HepG2 (cell line): ENCODE measurements around the gene RECQL. TPM values are rescaled to one million over a fixed set of nuclear protein-coding genes. Genes with fewer than 3 reads are reported as not detected.

Experiments
- ATAC-seq: fragments of 200-7000 bp; cut with Tn5 transposase; 3 replicates; pipeline ENCODE4 v1.9.1; 2020; ENCODE audit warnings: mild to moderate bottlenecking, moderate library complexity
- BruUV-seq: library from RNA; stranded (reverse); fragments of 400-500 nt; replicated peaks from 2 replicates; lab custom pipeline; 2021; lab: Mats Ljungman, UMichigan
- CTCF ChIA-PET: fragments of 300-600 bp; formaldehyde crosslinking; extraction: SDS; loops from one replicate; lab custom pipeline; 2021; ENCODE audit warnings: low total read pairs, inconsistent platforms, low intra/inter-chr PET ratio; lab: Yijun Ruan, JAX
- POLR2A ChIA-PET: fragments of 350-600 bp; sonication (Branson Sonifier 250); formaldehyde crosslinking; loops from one replicate; lab custom pipeline; 2020; ENCODE audit warnings: antibody characterized with exemption, inconsistent platforms; lab: Yijun Ruan, JAX
- DNase-seq: peaks from one replicate; pipeline ENCODE4 v3.0.0-alpha.2; 2015; ENCODE audit warnings: low spot score
- FAIRE-seq: peaks from 3 replicates; lab custom pipeline; 2011; peaks lifted over from hg19 to GRCh38; lab: Jason Lieb, UNC
- H2AFZ ChIP-seq: one replicate; pipeline ENCODE4 v1.6.1; 2011; ENCODE audit warnings: low read length, inconsistent platforms
- H3K27ac ChIP-seq: fragments of 300-600 bp; 3 replicates; pipeline ENCODE4 v1.8.0; 2011; ENCODE audit warnings: mixed run types, mild to moderate bottlenecking, mixed read lengths, low read length, inconsistent platforms; ENCODE audit not compliant: insufficient read depth; ENCODE audit errors: extremely low read length
- H3K27me3 ChIP-seq, 2 experiments: fragments of 200-600 bp in 1 of 2; 2 replicates in 1 of 2; 3 replicates in 1 of 2; pipeline versions ENCODE4 v1.6.0 to v1.8.0; 2011; ENCODE audit warnings: low read length in 2 of 2, mild to moderate bottlenecking in 2 of 2, moderate library complexity in 2 of 2, inconsistent platforms in 1 of 2; ENCODE audit not compliant: insufficient read depth in 2 of 2, control insufficient read depth in 1 of 2
- H3K36me3 ChIP-seq, 2 experiments: fragments of 200-600 bp in 1 of 2; replicated peaks in 1 of 2; 2 replicates in 1 of 2; 3 replicates in 1 of 2; pipeline versions ENCODE4 v1.5.1 to v1.8.0; 2011; ENCODE audit warnings: low read length in 2 of 2, inconsistent platforms in 1 of 2; ENCODE audit not compliant: insufficient read depth in 2 of 2, control insufficient read depth in 1 of 2
- H3K4me1 ChIP-seq: 2 replicates; pipeline ENCODE4 v1.5.1; 2012; ENCODE audit warnings: low read length, inconsistent platforms; ENCODE audit not compliant: insufficient read depth
- H3K4me2 ChIP-seq: 2 replicates; pipeline ENCODE4 v1.6.0; 2011; ENCODE audit warnings: low read depth, low read length, inconsistent platforms
- H3K4me3 ChIP-seq, 3 experiments: fragments of 200-600 bp in 1 of 3; sonication (generic), shearing (Covaris generic) in 1 of 3; replicated peaks in 1 of 3; 2 replicates each; pipeline ENCODE4 v1.5.1; 2011 to 2016; ENCODE audit warnings: low read length in 3 of 3, inconsistent platforms in 2 of 3, low read depth in 2 of 3, mild to moderate bottlenecking in 2 of 3, control low read depth in 1 of 3, mixed read lengths in 1 of 3; ENCODE audit not compliant: insufficient read depth in 1 of 3
- H3K79me2 ChIP-seq: one replicate; pipeline ENCODE4 v1.6.1; 2011; ENCODE audit warnings: low read length, inconsistent platforms; ENCODE audit not compliant: insufficient read depth
- H3K9ac ChIP-seq: 2 replicates; pipeline ENCODE4 v1.6.0; 2011; ENCODE audit warnings: mild to moderate bottlenecking, low read depth, low read length, inconsistent platforms; ENCODE audit not compliant: insufficient read depth
- H3K9me3 ChIP-seq: 2 replicates; pipeline ENCODE4 v1.5.1; 2012; ENCODE audit warnings: mild to moderate bottlenecking, low read length
- H4K20me1 ChIP-seq: 2 replicates; pipeline ENCODE4 v1.6.0; 2011; ENCODE audit warnings: inconsistent platforms, mild to moderate bottlenecking, low read length, moderate library complexity; ENCODE audit not compliant: insufficient read depth
- BORCS8-MEF2B ChIP-seq: sonication (generic); formaldehyde crosslinking; IDR thresholded peaks from 2 replicates; pipeline ENCODE4 v1.8.0; 2022; ENCODE audit warnings: mild to moderate bottlenecking, missing genetic modification reagents
- FOXK1 ChIP-seq: sonication (generic); formaldehyde crosslinking; IDR thresholded peaks from 2 replicates; pipeline ENCODE4 v1.4.0; 2020; ENCODE audit warnings: low read depth, missing genetic modification reagents, borderline replicate concordance
- FOXO1 ChIP-seq: sonication (generic); formaldehyde crosslinking; IDR thresholded peaks from 2 replicates; pipeline ENCODE4 v1.4.0; 2020; ENCODE audit warnings: missing genetic modification reagents
- GPN1 ChIP-seq: sonication (generic); formaldehyde crosslinking; IDR thresholded peaks from 2 replicates; pipeline ENCODE4 v1.5.1; 2020; ENCODE audit warnings: missing genetic modification reagents, borderline replicate concordance
- MTERF4 ChIP-seq: sonication (generic); formaldehyde crosslinking; IDR thresholded peaks from 2 replicates; pipeline ENCODE4 v1.8.0; 2023; ENCODE audit warnings: mild to moderate bottlenecking, missing genetic modification reagents
- NCOA5 ChIP-seq: sonication (generic); formaldehyde crosslinking; IDR thresholded peaks from 2 replicates; pipeline ENCODE4 v1.4.0; 2020; ENCODE audit warnings: missing genetic modification reagents
- NR2F2 ChIP-seq: IDR thresholded peaks from 2 replicates; pipeline ENCODE4 v1.6.1; 2012; ENCODE audit warnings: low read depth, inconsistent platforms, borderline replicate concordance
- SNAPC4 ChIP-seq: sonication (generic); formaldehyde crosslinking; IDR thresholded peaks from 2 replicates; pipeline ENCODE4 v1.4.0; 2020; ENCODE audit warnings: mild to moderate bottlenecking, missing genetic modification reagents
- STAG1 ChIP-seq: sonication (generic); formaldehyde crosslinking; IDR thresholded peaks from 2 replicates; pipeline ENCODE4 v1.4.0; 2020; ENCODE audit warnings: missing genetic modification reagents
- TP53 ChIP-seq: sonication (generic); formaldehyde crosslinking; conservative IDR thresholded peaks from 2 replicates; pipeline ENCODE4 v1.4.0; 2020; ENCODE audit warnings: missing genetic modification reagents
- ZBTB49 ChIP-seq: sonication (generic); formaldehyde crosslinking; IDR thresholded peaks from 2 replicates; pipeline ENCODE4 v1.4.0; 2020; ENCODE audit warnings: missing genetic modification reagents, borderline replicate concordance
- ZNF430 ChIP-seq: sonication (generic); formaldehyde crosslinking; IDR thresholded peaks from 2 replicates; pipeline ENCODE4 v1.9.0; 2021; ENCODE audit warnings: mild to moderate bottlenecking, missing genetic modification reagents
- ZNF772 ChIP-seq: sonication (generic); formaldehyde crosslinking; IDR thresholded peaks from 2 replicates; pipeline ENCODE4 v1.5.0; 2020; ENCODE audit warnings: mild to moderate bottlenecking, missing genetic modification reagents
- ZNF784 ChIP-seq: sonication (generic); formaldehyde crosslinking; IDR thresholded peaks from 2 replicates; pipeline ENCODE4 v1.5.1; 2020; ENCODE audit warnings: missing genetic modification reagents, mild to moderate bottlenecking, borderline replicate concordance
- ZSCAN9 ChIP-seq: IDR thresholded peaks from 2 replicates; pipeline ENCODE4 v1.6.1; 2016; ENCODE audit warnings: borderline replicate concordance
- WGBS: methylation state at CpG from one replicate; pipeline ENCODE4 v1.1.6; 2017; ENCODE audit warnings: low lambda C conversion rate; 5-methylcytosine and 5-hydroxymethylcytosine counted together
- in situ Hi-C: cut with HindIII; loops from 2 replicates; pipeline ENCODE4 v1.10.0; 2017; ENCODE audit warnings: low pct_unique_long_range_greater_than_20kb; ENCODE audit not compliant: extremely low pct_ligation_motif_present
- intact Hi-C: fragments of 100-400 bp; cut with micrococcal nuclease; formaldehyde crosslinking; loops from one replicate; pipeline ENCODE4 v1.10.0; 2022; ENCODE audit not compliant: unreplicated experiment
- polyA plus RNA-seq, 8 experiments: library from polyadenylated mRNA; depleted of rRNA in 3 of 8; stranded (reverse) in 7 of 8; unstranded in 1 of 8; fragments of >200 nt; fragmentation: Illumina TruSeq in 4 of 8; extraction: Trizol in 4 of 8; gene quantifications; 2 replicates each; pipeline versions ENCODE4 v1.2.1 to v1.2.3, GENCODE V29; 2011 to 2016; ENCODE audit warnings: low read depth in 4 of 8, missing spikeins in 1 of 8, mixed read lengths in 1 of 8; ENCODE audit not compliant: insufficient read depth in 1 of 8
- total RNA-seq, 5 experiments: library from RNA; depleted of rRNA; stranded (reverse); fragments of >200 nt; fragmentation: Illumina TruSeq; extraction: Trizol; gene quantifications; 2 replicates each; pipeline ENCODE4 v1.2.3, GENCODE V29; 2016; ENCODE audit warnings: low read depth in 1 of 5

Gene RECQL
- total and polyA plus RNA-seq, 2 of the 13 experiments (the other 11 are each of a cell fraction or from before 2014, with no cell fraction given) = 7.2 to 41.5 TPM

- H3K4me2 ChIP-seq = no peak overlapping the region
- whole genome bisulfite sequencing = 65% methylated on average over 6 of the region's 6 CpGs
- no peak overlapping the region for H2AFZ ChIP-seq
- H4K20me1 ChIP-seq = no peaks in the 10 kb centered on the region
- ChIA-PET CTCF (no interaction called here), POLR2A (no interaction called here)
- no peaks in the 10 kb centered on the region for H3K9me3 ChIP-seq
- DNase-seq (no peak), FAIRE-seq (no peak), ATAC-seq (no peak)
- no peaks in the 10 kb centered on the region for H3K79me2 ChIP-seq
- intact Hi-C loops = no loop called here
- H3K4me1 ChIP-seq = no peaks in the 10 kb centered on the region
- BruUV-seq = no TSS peak
- no peaks in the 10 kb centered on the region for H3K36me3 ChIP-seq
- no peak overlapping the region for H3K9ac ChIP-seq
- TF ChIP-seq NCOA5 = no peak
- TF ChIP-seq ZNF430 = no peak
- no peak for TF ChIP-seq SNAPC4 (CRISPR knock-in tag)
- TF ChIP-seq NR2F2 = no peak
- no peak for TF ChIP-seq FOXO1 (CRISPR knock-in tag)
- no peak for TF ChIP-seq ZNF772 (CRISPR knock-in tag)
- no peak for TF ChIP-seq ZSCAN9 (CRISPR knock-in tag)
- no peak for TF ChIP-seq GPN1 (CRISPR knock-in tag)
- no peak for TF ChIP-seq ZNF784 (CRISPR knock-in tag)
- TF ChIP-seq ZBTB49 = no peak
- no peak for TF ChIP-seq STAG1
- TF ChIP-seq MTERF4 (CRISPR knock-in tag) = no peak
- TF ChIP-seq TP53 = no peak
- TF ChIP-seq FOXK1 = no peak
- TF ChIP-seq BORCS8-MEF2B = no peak
- no peak overlapping the region for H3K27ac ChIP-seq
- peaks cover 0 to 2% of the 10 kb centered on the region in 2 experiments; a peak in 1 of 5 replicates for H3K27me3 ChIP-seq
- H3K4me3 ChIP-seq = no peak overlapping the region
- in situ Hi-C loops = no loop called here
Measured at GRCh38 chr12:21541773-21542172, 40.3 kb upstream of the RECQL start.
